Renal pelvis (tissue), 12 donors: ENCODE data around the gene SLC39A3. TPM values are rescaled to one million over a fixed set of nuclear protein-coding genes. Genes with fewer than 3 reads are reported as not detected.

Experiments used
- DNase-seq: peaks from one replicate; pipeline ENCODE4 v3.0.0-alpha.2; 2013
- long read RNA-seq, 16 experiments: transcript quantifications; one replicate each; lab custom pipeline, GENCODE V29; 2026
- polyA plus RNA-seq, 3 donors: library from polyadenylated mRNA; unstranded; fragments of 120-200 nt; gene quantifications; one replicate each; pipeline ENCODE4 v1.2.1, GENCODE V29; 2013; ENCODE audit not compliant: insufficient read length in 3 of 3

SLC39A3 gene
- polyA plus RNA-seq, result 10 to 100 TPM; 28.4 to 36.9 (median 29.5) TPM
- long read RNA-seq, donor 1, transcript SLC39A3-201 (3 exons, 1,502 nt), result major isoform, 23 of 24 reads
- long read RNA-seq, donor 1, partial matches to known transcripts, result 0 of 24 reads
- long read RNA-seq, donor 1, other reads (novel, unspliced or antisense), result 0 of 24 reads
- long read RNA-seq, donor 2, transcript SLC39A3-201 (3 exons, 1,502 nt), result major isoform, 14 of 16 reads
- long read RNA-seq, donor 2, partial matches to known transcripts, result 0 of 16 reads
- long read RNA-seq, donor 2, other reads (novel, unspliced or antisense), result 0 of 16 reads
- long read RNA-seq, donor 3, transcript SLC39A3-201 (3 exons, 1,502 nt), result major isoform, 17 of 18 reads
- long read RNA-seq, donor 3, partial matches to known transcripts, result 0 of 18 reads
- long read RNA-seq, donor 3, other reads (novel, unspliced or antisense), result 0 of 18 reads
- long read RNA-seq, donor 4, transcript SLC39A3-201 (3 exons, 1,502 nt), result major isoform, 19 of 23 reads
- long read RNA-seq, donor 4, partial matches to known transcripts, result 0 of 23 reads
- long read RNA-seq, donor 4, other reads (novel, unspliced or antisense), result 0 of 23 reads
- long read RNA-seq, donor 5, transcript SLC39A3-201 (3 exons, 1,502 nt), result major isoform, 14 of 15 reads
- long read RNA-seq, donor 5, partial matches to known transcripts, result 0 of 15 reads
- long read RNA-seq, donor 5, other reads (novel, unspliced or antisense), result 0 of 15 reads
- long read RNA-seq, donor 6, transcript SLC39A3-201 (3 exons, 1,502 nt), result major isoform, 13 of 15 reads
- long read RNA-seq, donor 6, partial matches to known transcripts, result 0 of 15 reads
- long read RNA-seq, donor 6, other reads (novel, unspliced or antisense), result 0 of 15 reads
- long read RNA-seq, donor 7, transcript SLC39A3-201 (3 exons, 1,502 nt), result major isoform, 30 of 38 reads
- long read RNA-seq, donor 7, partial matches to known transcripts, result 6 of 38 reads
- long read RNA-seq, donor 7, other reads (novel, unspliced or antisense), result 0 of 38 reads
- long read RNA-seq, donor 8, partial matches to known transcripts, result 0 of 2 reads
- long read RNA-seq, donor 8, other reads (novel, unspliced or antisense), result 0 of 2 reads
- long read RNA-seq, donor 9, transcript SLC39A3-201 (3 exons, 1,502 nt), result major isoform, 18 of 19 reads
- long read RNA-seq, donor 9, partial matches to known transcripts, result 0 of 19 reads
- long read RNA-seq, donor 9, other reads (novel, unspliced or antisense), result 0 of 19 reads
- long read RNA-seq, donor 10, transcript SLC39A3-201 (3 exons, 1,502 nt), result major isoform, 20 of 21 reads
- long read RNA-seq, donor 10, partial matches to known transcripts, result 0 of 21 reads
- long read RNA-seq, donor 10, other reads (novel, unspliced or antisense), result 0 of 21 reads
- long read RNA-seq, donor 11, transcript SLC39A3-201 (3 exons, 1,502 nt), result major isoform, 9 of 13 reads
- long read RNA-seq, donor 11, partial matches to known transcripts, result 0 of 13 reads
- long read RNA-seq, donor 11, other reads (novel, unspliced or antisense), result 0 of 13 reads
- long read RNA-seq, donor 12, transcript SLC39A3-201 (3 exons, 1,502 nt), result major isoform, 20 of 23 reads
- long read RNA-seq, donor 12, partial matches to known transcripts, result 0 of 23 reads
- long read RNA-seq, donor 12, other reads (novel, unspliced or antisense), result 0 of 23 reads
- long read RNA-seq, donor 13, transcript SLC39A3-201 (3 exons, 1,502 nt), result major isoform, 8 of 8 reads
- long read RNA-seq, donor 13, partial matches to known transcripts, result 0 of 8 reads
- long read RNA-seq, donor 13, other reads (novel, unspliced or antisense), result 0 of 8 reads
- long read RNA-seq, donor 14, result 0 reads
- long read RNA-seq, donor 15, result 0 reads
- long read RNA-seq, donor 16, transcript SLC39A3-201 (3 exons, 1,502 nt), result major isoform, 21 of 22 reads
- long read RNA-seq, donor 16, partial matches to known transcripts, result 0 of 22 reads
- long read RNA-seq, donor 16, other reads (novel, unspliced or antisense), result 0 of 22 reads

GRCh38 chr19:2739602-2740313 is at the start of gene SLC39A3:
TSS of gene SLC39A3 (minus strand) at chr19:2740017. CDS start at chr19:2737257, 2,760 bp downstream.
- DNase-seq, result peak; percentile 99

- DNase-seq, result no peak
These were observed 48.4 kb upstream of the SLC39A3 start for GRCh38 chr19:2788237-2788636.

- DNase-seq, result no peak
These were observed 47.3 kb upstream of the SLC39A3 start for GRCh38 chr19:2787115-2787514.

GRCh38 chr19:2785244-2785997 is 45.6 kb upstream of the SLC39A3 start, which contains the start of gene THOP1:
TSS of gene THOP1 (plus strand) at chr19:2785503. CDS start at chr19:2785663, 160 bp downstream.
- peak; percentile 99 for DNase-seq

GRCh38 chr19:2783781-2784145 is 43.9 kb upstream of the SLC39A3 start:
- no peak for DNase-seq

GRCh38 chr19:2782936-2783780 is 43.3 kb upstream of the SLC39A3 start, which contains the start of gene SGTA:
TSS of gene SGTA (minus strand) at chr19:2783273. CDS start at chr19:2769068, 14,205 bp downstream.
- peak; percentile 99 for DNase-seq

- no peak for DNase-seq
These were observed 42.6 kb upstream of the SLC39A3 start for GRCh38 chr19:2782329-2782935.

GRCh38 chr19:2780284-2780683 is 40.5 kb upstream of the SLC39A3 start:
- DNase-seq, result no peak

- no peak for DNase-seq
These were observed 39.4 kb upstream of the SLC39A3 start for GRCh38 chr19:2779121-2779740.

GRCh38 chr19:2777952-2778683 is 38.3 kb upstream of the SLC39A3 start:
- DNase-seq, result no peak

GRCh38 chr19:2775556-2776430 is 36.0 kb upstream of the SLC39A3 start:
- DNase-seq, result no peak

GRCh38 chr19:2774953-2775555 is 35.2 kb upstream of the SLC39A3 start:
- DNase-seq, result no peak

- DNase-seq, result no peak
These were observed 34.4 kb upstream of the SLC39A3 start for GRCh38 chr19:2774083-2774679.
